ENCODE measurements around the gene TMEM80. TPM values are rescaled to one million over a fixed set of nuclear protein-coding genes. Genes with fewer than 3 reads are reported as not detected.

TMEM80 gene
- total and polyA plus RNA-seq, 2 of the 8 experiments (the other 6 are each of a cell fraction or from before 2014, with no cell fraction given), result 8.0 to 16.3 TPM

DNA sequence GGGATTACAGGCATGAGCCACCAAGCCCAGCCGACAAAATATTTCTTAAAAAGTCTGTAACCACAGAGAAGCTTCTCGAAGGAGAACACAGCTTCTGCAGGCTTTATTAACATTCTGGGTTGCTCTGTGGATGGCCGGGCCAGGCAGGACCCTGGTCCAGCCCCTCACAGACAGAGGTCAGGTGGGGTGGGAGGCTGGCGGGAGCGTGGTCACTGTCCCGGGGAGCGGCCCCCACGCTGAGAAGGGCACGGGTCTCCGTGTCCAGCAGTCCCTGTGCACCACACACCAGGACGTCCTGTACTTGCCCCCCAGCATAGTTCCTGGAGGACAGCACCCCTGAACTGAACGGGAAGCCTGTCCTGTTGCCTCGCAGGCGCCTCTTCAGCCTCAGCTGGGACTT is 39.2 kb upstream of the TMEM80 start:
- CTCF ChIA-PET (ENCODE audit: partially characterized antibody), result interaction anchor here (1.0 to 2.2 kb wide), 8 partner anchors 8 to 109 kb away, joined by 3 to 11 read pairs (median 4); no protein-coding TSS in a partner anchor
- Histone ChIP-seq H2BK120ac (replicated peaks; ENCODE audit: low read depth, low read length) (no peak overlapping the region), H3K79me2 (ENCODE audit: control insufficient read depth in 1 of 2, insufficient read depth in 2 of 2, low read length in 2 of 2) (no peaks in the 10 kb centered on the region), H3K56ac (replicated peaks; ENCODE audit: insufficient read length, low read depth, low read length) (no peak overlapping the region), H3K9ac (replicated peaks in 1 of 4; ENCODE audit: extremely low read depth in 1 of 4, low read depth in 3 of 4, low read length in 3 of 4) (no peak overlapping the region), H3K4me1 (replicated peaks in 1 of 4; ENCODE audit: control insufficient read depth in 3 of 4, insufficient read depth in 4 of 4, low read length in 3 of 4) (no peaks in the 10 kb centered on the region), H3K36me3 (ENCODE audit: control insufficient read depth in 2 of 4, insufficient read depth in 4 of 4, low read length in 3 of 4) (peaks cover 0 to 18% (median 7%) of the 10 kb centered on the region in 4 experiments; a peak in 7 of 8 replicates), H3K27me3 (replicated peaks in 1 of 4; ENCODE audit: control insufficient read depth in 3 of 4, extremely low read depth in 1 of 4, insufficient read depth in 3 of 4, low read length in 3 of 4) (no peaks in the 10 kb centered on the region), H3K4me2 (ENCODE audit: insufficient read depth in 1 of 2, low read depth in 2 of 2, low read length in 2 of 2) (no peak overlapping the region), H2AK5ac (ENCODE audit: low read depth, low read length) (no peak overlapping the region), H3K4ac (replicated peaks; ENCODE audit: insufficient read length, low read depth, low read length) (no peak overlapping the region), H2BK20ac (ENCODE audit: low read length) (no peak overlapping the region), H2BK5ac (ENCODE audit: low read depth, low read length) (no peak overlapping the region), H3K4me3 (ENCODE audit: extremely low read depth in 1 of 4, insufficient read depth in 2 of 4, low read depth in 3 of 4, low read length in 4 of 4) (no peak overlapping the region), H2AFZ (ENCODE audit: low read length) (no peak overlapping the region), H4K8ac (ENCODE audit: extremely low read depth, insufficient read depth, low read length) (no peak overlapping the region), H3K23me2 (ENCODE audit: low read depth, low read length) (no peaks in the 10 kb centered on the region), H3K18ac (ENCODE audit: extremely low read depth, low read length) (no peak overlapping the region), H3K27ac (ENCODE audit: low read depth, low read length) (no peak overlapping the region), H3K14ac (ENCODE audit: insufficient read length) (no peak overlapping the region), H3K9me3 (ENCODE audit: insufficient read depth in 2 of 2, low read depth in 1 of 2, low read length in 1 of 2) (no peaks in the 10 kb centered on the region), H4K20me1 (replicated peaks in 1 of 2; ENCODE audit: control insufficient read depth in 1 of 2, insufficient read depth in 2 of 2, low read length in 2 of 2) (no peaks in the 10 kb centered on the region), H3K79me1 (ENCODE audit: low read depth, low read length) (no peaks in the 10 kb centered on the region), H2BK15ac (ENCODE audit: low read length) (no peak overlapping the region), H2BK12ac (ENCODE audit: low read depth, low read length) (no peak overlapping the region), H4K91ac (replicated peaks; ENCODE audit: insufficient read length, low read length) (no peak overlapping the region), H4K5ac (ENCODE audit: insufficient read length, low read depth, low read length) (no peak overlapping the region), H3K23ac (ENCODE audit: insufficient read length) (no peak overlapping the region)
- POLR2A ChIA-PET (ENCODE audit: partially characterized antibody), result interaction anchor here (0.7 to 4.0 kb wide), 5 partner anchors 10 to 110 kb away, joined by 3 to 19 read pairs (median 5); partner anchors contain the start of gene TALDO1
- FAIRE-seq (no peak), DNase-seq (ENCODE audit: low read depth in 1 of 2, low spot score in 2 of 2) (no peak)
- WGBS, 2 experiments (ENCODE audit: extremely low coverage in 1 of 2, insufficient coverage in 1 of 2, insufficient read length in 1 of 2, insufficient replicate concordance in 2 of 2, low coverage in 1 of 2, low lambda C conversion rate in 2 of 2, missing lambda C conversion rate in 1 of 2), result 94% methylated on average over 14 of the region's 14 CpGs; no CpG with 5 or more reads in 1 of the 2 experiments
- no peak for TF ChIP-seq TAF1 (IDR thresholded peaks at IDR 0.05; ENCODE audit: low read depth, low read length)
- no peak for TF ChIP-seq EZH2 (IDR thresholded peaks at IDR 0.05; ENCODE audit: low read depth, low read length, severe bottlenecking)
- no peak for TF ChIP-seq GABPA (IDR thresholded peaks at IDR 0.05; ENCODE audit: borderline replicate concordance, insufficient read depth, low read length)
- TF ChIP-seq JUND (IDR thresholded peaks at IDR 0.05; ENCODE audit: low read length), result no peak
- no peak for TF ChIP-seq ATF3 (IDR thresholded peaks at IDR 0.05; ENCODE audit: insufficient read depth, low read depth, low read length)
- TF ChIP-seq NRF1 (IDR thresholded peaks at IDR 0.05; ENCODE audit: low read depth, low read length), result no peak
- TF ChIP-seq TCF12 (IDR thresholded peaks at IDR 0.05; ENCODE audit: low read depth, low read length), result no peak
- no peak for TF ChIP-seq RNF2 (IDR thresholded peaks at IDR 0.05; ENCODE audit: borderline replicate concordance, low read depth, low read length, missing control alignments, poor library complexity, severe bottlenecking)
- no peak for TF ChIP-seq CBX8 (IDR thresholded peaks at IDR 0.05; ENCODE audit: borderline replicate concordance, low read depth, low read length)
- TF ChIP-seq RAD21 (IDR thresholded peaks at IDR 0.05 in 1 of 2, conservative IDR thresholded peaks at IDR 0.05 in 1 of 2; ENCODE audit: low read depth in 2 of 2, low read length in 2 of 2), result no peak
